Common myeloid progenitor, CD34-positive (primary cell): ENCODE results near the gene SPATA17.
"Not testable (repeated sequence)": the region's sequence is repeated elsewhere in the genome, so short reads cannot be mapped to it uniquely, and the experiment has no call there.

Source experiments
- CTCF ChIA-PET: fragments of 350-600 bp; sonication (Branson Sonifier 250); formaldehyde crosslinking; loops from one replicate; lab custom pipeline; 2021; ENCODE audit warnings: antibody characterized with exemption; lab: Charles Lee
- POLR2A ChIA-PET: fragments of 350-600 bp; sonication (Branson Sonifier 250); formaldehyde crosslinking; loops from one replicate; lab custom pipeline; 2021; ENCODE audit warnings: antibody characterized with exemption; lab: Charles Lee
- DNase-seq, 3 donors: peaks; one replicate each; pipeline versions ENCODE4 v3.0.0 to v3.0.0-alpha.2; 2013
- H3K27ac ChIP-seq, 2 experiments: 1 replicate in 1 of 2; 2 replicates in 1 of 2; pipeline ENCODE4 v1.7.0; 2013; ENCODE audit warnings: inconsistent platforms in 2 of 2, low read length in 2 of 2, mild to moderate bottlenecking in 2 of 2, low read depth in 1 of 2, moderate library complexity in 1 of 2; ENCODE audit not compliant: severe bottlenecking in 2 of 2, insufficient read depth in 1 of 2, poor library complexity in 1 of 2
- H3K27me3 ChIP-seq, 5 experiments: replicated peaks in 2 of 5; 1 replicate in 3 of 5; 2 replicates in 2 of 5; pipeline versions ENCODE4 v1.6.1 to v1.7.0; 2013; ENCODE audit warnings: low read length in 4 of 5, mild to moderate bottlenecking in 2 of 5, moderate library complexity in 2 of 5, inconsistent platforms in 1 of 5; ENCODE audit not compliant: insufficient read depth in 5 of 5, control insufficient read depth in 4 of 5
- H3K36me3 ChIP-seq, 4 experiments: 1 replicate in 2 of 4; 2 replicates in 2 of 4; pipeline versions ENCODE4 v1.6.1 to v1.7.0; 2013; ENCODE audit warnings: low read length in 3 of 4, control low read depth in 1 of 4, mild to moderate bottlenecking in 1 of 4; ENCODE audit not compliant: control insufficient read depth in 4 of 4, insufficient read depth in 4 of 4
- H3K4me1 ChIP-seq, 4 experiments: 1 replicate in 3 of 4; 2 replicates in 1 of 4; pipeline versions ENCODE4 v1.6.1 to v1.7.1; 2013; ENCODE audit warnings: low read length in 3 of 4, mild to moderate bottlenecking in 3 of 4, control low read depth in 1 of 4, inconsistent platforms in 1 of 4, moderate library complexity in 1 of 4; ENCODE audit not compliant: control insufficient read depth in 4 of 4, insufficient read depth in 4 of 4; ENCODE audit errors: control extremely low read depth in 1 of 4
- H3K4me3 ChIP-seq, 7 experiments: 1 replicate in 4 of 7; 2 replicates in 3 of 7; pipeline versions ENCODE4 v1.5.1 to v1.7.0; 2013; ENCODE audit warnings: mild to moderate bottlenecking in 7 of 7, low read length in 6 of 7, moderate library complexity in 6 of 7, inconsistent platforms in 2 of 7, low read depth in 2 of 7, control low read depth in 1 of 7; ENCODE audit not compliant: insufficient read depth in 4 of 7, control insufficient read depth in 1 of 7; ENCODE audit errors: extremely low read depth in 1 of 7
- H3K9me3 ChIP-seq, 5 experiments: 1 replicate in 4 of 5; 2 replicates in 1 of 5; pipeline versions ENCODE4 v1.6.1 to v1.7.1; 2013; ENCODE audit warnings: low read length in 4 of 5, mild to moderate bottlenecking in 2 of 5, inconsistent platforms in 1 of 5, low read depth in 1 of 5, moderate library complexity in 1 of 5; ENCODE audit not compliant: control insufficient read depth in 4 of 5, insufficient read depth in 2 of 5; ENCODE audit errors: control extremely low read depth in 1 of 5
- WGBS: methylation state at CpG from one replicate; pipeline ENCODE4 v1.1.5; 2013; ENCODE audit not compliant: insufficient coverage; 5-methylcytosine and 5-hydroxymethylcytosine counted together

Gene SPATA17

GRCh38 chr1:217674028-217674729 lies 43.0 kb downstream of the SPATA17 start:
- Histone ChIP-seq H3K4me1 (no peaks in the 10 kb centered on the region), H3K9me3 (no peaks in the 10 kb centered on the region), H3K27me3 (no peaks in the 10 kb centered on the region), H3K4me3 (no peak overlapping the region), H3K36me3 (no peaks in the 10 kb centered on the region), H3K27ac (no peak overlapping the region)
- ChIA-PET POLR2A (no interaction called here), CTCF (interaction anchor here (0.6 kb wide), 1 partner anchor 260 kb away, joined by 3 read pairs; no protein-coding TSS in a partner anchor)
- WGBS, result 100% methylated on average over 3 of the region's 4 CpGs
- DNase-seq, result no peak

- no peaks in the 10 kb centered on the region for H3K4me1 ChIP-seq
- DNase-seq, result no peak
- WGBS, result no CpG with 5 or more reads among the region's 5 CpGs
- POLR2A ChIA-PET, result no interaction called here
- no peaks in the 10 kb centered on the region for H3K36me3 ChIP-seq
- no peaks in the 10 kb centered on the region for H3K9me3 ChIP-seq
- CTCF ChIA-PET, result no interaction called here
- H3K27ac ChIP-seq, result no peak overlapping the region
- H3K27me3 ChIP-seq, result no peaks in the 10 kb centered on the region
- no peak overlapping the region for H3K4me3 ChIP-seq
Observed at GRCh38 chr1:217681806-217682205, 50.7 kb downstream of the SPATA17 start.

GRCh38 chr1:217687511-217687910 lies 56.4 kb downstream of the SPATA17 start:
- CTCF ChIA-PET, result no interaction called here
- no CpG with 5 or more reads among the region's 4 CpGs for WGBS
- Histone ChIP-seq H3K9me3 (no peaks in the 10 kb centered on the region), H3K27me3 (no peaks in the 10 kb centered on the region), H3K4me3 (no peak overlapping the region), H3K36me3 (no peaks in the 10 kb centered on the region), H3K27ac (no peak overlapping the region), H3K4me1 (no peaks in the 10 kb centered on the region)
- POLR2A ChIA-PET, result no interaction called here
- DNase-seq, result no peak

GRCh38 chr1:217696140-217696539 lies 65.0 kb downstream of the SPATA17 start:
- H3K9me3 ChIP-seq, CTCF ChIA-PET, H3K27ac ChIP-seq, H3K4me3 ChIP-seq, DNase-seq, H3K27me3 ChIP-seq, H3K36me3 ChIP-seq, H3K4me1 ChIP-seq, POLR2A ChIA-PET: not testable (repeated sequence)
- WGBS, result 93% methylated on average over 3 of the region's 25 CpGs

- 94% methylated on average over 5 of the region's 6 CpGs for WGBS
- Histone ChIP-seq H3K4me3 (no peak overlapping the region), H3K27me3 (no peaks in the 10 kb centered on the region), H3K27ac (no peak overlapping the region), H3K9me3 (no peaks in the 10 kb centered on the region), H3K36me3 (no peaks in the 10 kb centered on the region), H3K4me1 (no peaks in the 10 kb centered on the region)
- no peak for DNase-seq
- POLR2A ChIA-PET, result no interaction called here
- CTCF ChIA-PET, result no interaction called here
Observed at GRCh38 chr1:217703326-217703725, 72.2 kb downstream of the SPATA17 start.

- POLR2A ChIA-PET, result no interaction called here
- H3K27ac ChIP-seq, result no peak overlapping the region
- 91% methylated on average over 4 of the region's 5 CpGs for WGBS
- no peaks in the 10 kb centered on the region for H3K36me3 ChIP-seq
- no peaks in the 10 kb centered on the region for H3K27me3 ChIP-seq
- no peak for DNase-seq
- no peaks in the 10 kb centered on the region for H3K4me1 ChIP-seq
- H3K9me3 ChIP-seq, result no peaks in the 10 kb centered on the region
- CTCF ChIA-PET, result no interaction called here
- H3K4me3 ChIP-seq, result no peak overlapping the region
Observed at GRCh38 chr1:217712925-217713597, 81.9 kb downstream of the SPATA17 start.

- no peak for DNase-seq
- H3K4me3 ChIP-seq, result no peak overlapping the region
- ChIA-PET POLR2A (no interaction called here), CTCF (no interaction called here)
- no peaks in the 10 kb centered on the region for H3K9me3 ChIP-seq
- no peaks in the 10 kb centered on the region for H3K36me3 ChIP-seq
- H3K4me1 ChIP-seq, result no peaks in the 10 kb centered on the region
- H3K27me3 ChIP-seq, result no peaks in the 10 kb centered on the region
- H3K27ac ChIP-seq, result no peak overlapping the region
- no CpG with 5 or more reads among the region's 4 CpGs for WGBS
Observed at GRCh38 chr1:217715681-217716080, 84.5 kb downstream of the SPATA17 start.
